Activated CD8-positive, alpha-beta memory T cell treated with anti-CD3 and anti-CD28 coated beads, Interleukin-2, amount 50 U/mL, for 48 hours (primary cell): ENCODE data around the gene CAMSAP1.

Experiments used
- DNase-seq: peaks from one replicate; pipeline ENCODE4 v3.0.0-alpha.2; 2020

CAMSAP1 gene

DNA sequence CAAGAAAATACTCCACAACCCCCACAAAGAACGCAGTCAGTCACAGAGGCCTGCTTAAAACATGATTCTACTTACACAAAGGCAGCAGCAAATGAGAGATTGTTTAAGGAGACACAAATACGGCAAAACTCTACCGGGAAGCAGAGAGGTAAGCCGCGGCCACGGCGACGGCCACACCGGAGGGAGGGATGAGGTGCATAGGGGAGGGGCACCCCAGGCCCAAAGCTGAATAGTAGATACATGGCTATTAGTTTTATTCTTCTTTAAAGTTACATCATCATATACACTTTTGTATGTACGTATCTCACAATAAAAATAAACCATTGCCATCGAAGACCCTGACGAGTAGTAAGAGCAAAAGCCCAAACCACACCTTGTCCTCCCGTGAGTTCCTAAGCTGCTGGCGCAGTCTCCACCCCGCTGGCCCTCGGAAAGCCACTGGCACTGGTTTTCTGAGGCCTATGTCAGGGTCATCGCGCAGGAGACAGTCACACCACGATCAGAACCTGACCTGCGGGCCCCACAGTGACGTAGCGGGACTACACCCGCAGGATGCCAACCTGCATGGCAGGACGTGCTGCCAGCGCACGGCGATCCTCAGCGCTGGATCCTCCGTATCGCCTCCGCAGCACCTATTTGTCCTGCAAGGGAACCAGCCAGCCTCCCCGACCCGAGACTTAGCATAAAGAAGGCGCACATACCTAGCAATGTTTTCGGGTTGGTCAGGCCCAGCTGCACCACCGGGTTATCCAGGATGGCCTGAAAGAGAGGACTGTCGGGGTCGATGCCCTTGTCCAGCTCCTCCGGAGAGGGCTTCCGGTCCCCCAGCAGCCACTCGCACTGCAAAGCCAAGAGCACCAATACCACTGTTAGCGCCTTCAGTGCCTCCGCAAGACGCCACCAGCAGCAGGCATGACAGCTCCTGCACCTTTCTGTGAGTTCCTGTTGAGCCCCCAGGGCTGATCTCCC lies 30.5 kb upstream of the CAMSAP1 start:
- no peak for DNase-seq

GRCh38 chr9:135933114-135933513 lies 25.8 kb upstream of the CAMSAP1 start:
- DNase-seq = no peak

GRCh38 chr9:135932656-135933055 lies 25.3 kb upstream of the CAMSAP1 start:
- DNase-seq = no peak

- no peak for DNase-seq
Observed at GRCh38 chr9:135931349-135931820, 24.0 kb upstream of the CAMSAP1 start.

GRCh38 chr9:135930446-135931345 lies 23.4 kb upstream of the CAMSAP1 start:
- DNase-seq = no peak

- DNase-seq = no peak
Observed at GRCh38 chr9:135929656-135930445, 22.5 kb upstream of the CAMSAP1 start.

DNA sequence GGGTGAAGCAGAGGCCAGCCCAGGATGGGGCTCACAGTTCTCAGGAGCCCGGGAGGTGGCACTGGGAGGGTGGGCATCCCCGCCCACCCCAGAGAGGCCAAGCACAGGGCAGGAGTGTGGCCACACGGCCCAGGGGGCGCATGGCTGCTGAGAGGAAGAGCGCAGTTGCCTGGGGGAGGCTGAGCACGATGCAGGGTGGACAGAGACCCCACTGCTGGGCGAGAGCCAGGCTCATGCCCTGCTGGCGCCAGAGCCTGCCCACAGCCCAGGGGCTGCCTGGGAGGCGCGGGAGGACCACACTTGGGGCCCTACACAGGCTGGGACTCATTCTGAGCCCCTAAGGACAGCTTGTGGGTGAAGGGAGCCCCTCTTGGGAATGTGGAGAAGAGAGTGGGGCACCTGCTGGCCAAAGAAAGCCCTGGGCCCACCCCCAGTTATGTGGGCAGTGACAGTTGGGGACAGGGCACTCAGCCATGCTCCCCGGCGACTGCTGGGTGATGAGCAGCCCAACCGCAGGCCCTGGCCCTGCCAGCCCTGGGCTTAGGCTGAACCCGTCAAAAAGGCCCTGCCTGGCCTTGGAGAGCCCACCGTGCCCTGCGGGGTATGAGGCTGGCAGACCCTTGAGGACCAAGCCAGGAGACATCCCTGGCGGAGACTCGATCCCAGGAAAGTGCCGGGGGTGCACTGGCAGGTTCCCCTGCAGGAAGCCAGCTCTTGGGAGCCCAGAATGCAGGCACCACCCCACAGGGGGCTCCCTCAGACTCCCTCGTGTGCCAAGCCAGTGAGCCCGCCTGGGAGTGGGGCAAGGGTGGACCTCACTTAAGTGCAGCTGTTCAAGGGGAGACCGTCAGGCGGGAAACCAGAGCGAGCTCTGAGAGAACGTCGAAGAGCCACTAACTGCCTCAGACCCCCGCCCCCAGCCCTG lies 21.6 kb upstream of the CAMSAP1 start:
- DNase-seq = no peak

DNA sequence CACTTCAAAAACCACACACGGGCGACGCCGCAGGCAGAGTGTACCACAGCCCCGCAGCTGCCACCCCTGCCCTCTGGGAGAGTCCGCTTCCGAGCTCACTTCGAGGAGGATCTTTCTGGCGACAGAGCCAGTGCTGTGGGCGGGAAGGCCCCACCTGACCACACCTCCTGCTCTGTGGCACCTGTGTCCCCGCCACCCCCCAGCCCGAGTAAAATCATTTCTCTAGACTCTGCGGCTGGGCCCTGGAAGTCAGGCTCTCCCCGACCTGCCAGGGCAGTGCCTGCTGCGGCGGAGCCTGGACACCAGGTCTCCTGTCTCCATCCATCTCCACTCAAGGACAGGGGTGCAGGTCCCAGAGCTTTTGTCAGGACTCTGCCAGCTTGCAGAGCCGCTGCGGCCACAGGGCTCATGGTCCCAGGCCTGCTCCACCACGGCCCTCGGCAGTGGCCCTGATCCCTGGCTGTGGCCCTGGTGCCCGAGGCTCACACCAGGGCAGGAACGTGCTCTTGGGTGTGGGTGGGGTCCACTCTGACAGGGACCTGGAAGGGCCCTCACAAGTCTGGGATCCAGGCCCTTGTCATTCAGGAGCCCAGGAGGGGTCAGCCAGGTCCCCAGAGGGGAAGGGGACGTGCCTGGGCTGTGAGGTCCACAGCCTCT lies 20.9 kb upstream of the CAMSAP1 start:
- DNase-seq = no peak

DNA sequence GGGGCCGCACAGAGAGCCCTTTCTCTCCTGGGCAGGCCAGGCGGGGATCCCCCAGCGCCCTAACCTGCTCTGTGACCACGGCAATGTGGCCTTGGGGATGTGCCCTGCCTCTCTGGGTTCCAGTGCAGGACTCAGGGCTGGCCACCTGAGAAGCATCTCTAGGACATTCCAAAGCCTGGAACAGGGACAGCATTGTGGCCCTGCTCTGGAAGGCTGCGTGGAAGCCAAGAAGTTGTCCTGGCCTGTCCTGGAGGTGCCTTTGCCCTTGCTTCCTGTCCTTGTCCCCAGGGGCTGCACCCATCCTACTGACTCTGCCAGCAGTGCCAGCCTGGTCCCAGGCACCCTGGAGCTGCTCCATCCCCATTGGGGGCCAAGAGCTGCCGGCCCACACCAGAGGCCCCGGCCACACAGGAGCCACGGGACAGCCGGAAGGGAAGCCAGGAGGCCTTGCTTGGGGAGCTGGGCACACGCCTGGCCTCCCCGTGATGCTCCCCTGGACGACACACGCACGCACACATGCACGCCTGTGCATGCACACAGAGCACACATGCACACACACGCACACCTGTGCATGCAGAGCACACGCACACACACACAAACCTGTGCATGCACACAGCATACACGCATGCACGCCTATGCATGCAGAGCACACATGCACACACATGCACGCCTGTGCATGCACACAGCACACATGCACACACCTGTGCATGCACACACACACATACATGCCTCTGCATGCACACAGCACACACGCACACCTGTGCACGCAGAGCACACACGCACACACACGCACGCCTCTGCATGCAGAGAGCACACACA lies 20.1 kb upstream of the CAMSAP1 start:
- no peak for DNase-seq

DNA sequence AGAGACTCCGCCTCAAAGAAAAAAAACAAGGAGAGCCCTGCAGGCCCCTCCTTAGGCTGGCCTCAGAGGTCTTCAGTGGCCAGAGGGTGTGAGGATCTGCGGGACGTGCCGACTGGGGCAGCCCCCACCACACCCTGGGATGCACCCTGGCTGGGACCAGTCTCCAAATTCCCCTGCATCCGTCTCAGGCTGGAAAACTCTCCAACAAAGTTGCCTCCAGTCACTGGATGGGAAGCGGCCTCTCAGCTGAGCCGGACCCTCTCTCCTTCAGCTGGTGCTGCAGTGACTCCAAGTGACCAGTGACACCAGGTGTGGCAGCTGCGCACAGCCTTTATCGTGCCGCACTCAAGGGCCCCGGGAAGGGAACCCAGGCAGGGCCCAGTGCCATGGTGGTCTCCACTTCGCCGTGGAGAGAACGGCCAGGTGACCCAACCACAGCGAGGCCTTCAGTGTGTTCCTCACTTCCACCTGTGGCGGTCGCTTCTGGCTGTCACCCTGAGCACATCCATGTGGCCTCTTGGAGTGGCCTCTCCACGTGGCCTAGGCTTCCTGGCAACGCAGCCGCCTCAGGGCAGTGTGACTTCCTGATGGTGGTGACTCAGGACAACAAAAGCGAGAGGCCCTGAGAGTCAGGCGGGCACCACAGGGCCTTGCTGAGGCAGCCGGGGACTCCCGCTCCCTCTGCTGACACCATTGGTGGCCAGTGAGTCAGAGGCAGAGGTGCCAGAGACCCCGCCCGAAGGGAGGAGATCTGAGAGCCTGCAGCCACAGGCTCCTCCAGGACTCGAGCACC lies 19.3 kb upstream of the CAMSAP1 start:
- DNase-seq = peak; percentile 90

- peak; percentile 88 for DNase-seq
Observed at GRCh38 chr9:135925496-135926133, 18.3 kb upstream of the CAMSAP1 start.

DNA sequence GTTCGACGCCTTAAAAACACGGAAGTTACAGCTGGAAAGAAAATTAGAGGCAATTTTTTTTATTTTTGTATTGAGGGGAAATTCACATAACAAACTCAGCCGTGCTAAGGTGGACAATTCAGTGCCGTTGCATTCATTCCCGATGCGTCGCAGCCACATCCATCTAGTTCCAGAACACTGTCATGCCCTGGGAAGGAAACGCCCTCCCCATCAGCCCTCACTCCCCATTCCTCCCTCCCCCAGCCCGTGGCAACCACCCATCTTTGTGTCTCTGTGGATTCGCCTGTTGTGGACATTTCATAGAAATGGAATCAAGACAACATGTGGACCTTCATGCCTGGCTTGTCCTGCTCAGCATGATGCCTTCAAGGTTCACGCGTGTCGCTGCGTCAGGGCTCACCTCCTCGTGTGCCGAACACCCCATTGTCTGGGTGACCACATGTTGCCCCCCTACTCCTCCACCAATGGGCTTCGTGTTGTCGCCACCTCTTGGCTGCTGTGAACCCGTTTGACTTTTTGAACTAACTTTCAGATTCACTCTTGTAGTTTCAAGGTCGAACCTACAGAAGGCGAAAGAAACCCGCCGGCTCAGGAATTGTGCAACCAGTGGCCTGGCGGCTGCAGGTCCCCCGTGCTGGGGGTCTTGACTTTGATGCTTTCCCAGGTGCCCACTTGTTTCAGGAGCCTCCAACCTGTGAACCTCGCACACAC lies 17.4 kb upstream of the CAMSAP1 start:
- DNase-seq = no peak

- DNase-seq = no peak
Observed at GRCh38 chr9:135923508-135923907, 16.2 kb upstream of the CAMSAP1 start.

- DNase-seq = no peak
Observed at GRCh38 chr9:135921749-135922310, 14.5 kb upstream of the CAMSAP1 start.

DNA sequence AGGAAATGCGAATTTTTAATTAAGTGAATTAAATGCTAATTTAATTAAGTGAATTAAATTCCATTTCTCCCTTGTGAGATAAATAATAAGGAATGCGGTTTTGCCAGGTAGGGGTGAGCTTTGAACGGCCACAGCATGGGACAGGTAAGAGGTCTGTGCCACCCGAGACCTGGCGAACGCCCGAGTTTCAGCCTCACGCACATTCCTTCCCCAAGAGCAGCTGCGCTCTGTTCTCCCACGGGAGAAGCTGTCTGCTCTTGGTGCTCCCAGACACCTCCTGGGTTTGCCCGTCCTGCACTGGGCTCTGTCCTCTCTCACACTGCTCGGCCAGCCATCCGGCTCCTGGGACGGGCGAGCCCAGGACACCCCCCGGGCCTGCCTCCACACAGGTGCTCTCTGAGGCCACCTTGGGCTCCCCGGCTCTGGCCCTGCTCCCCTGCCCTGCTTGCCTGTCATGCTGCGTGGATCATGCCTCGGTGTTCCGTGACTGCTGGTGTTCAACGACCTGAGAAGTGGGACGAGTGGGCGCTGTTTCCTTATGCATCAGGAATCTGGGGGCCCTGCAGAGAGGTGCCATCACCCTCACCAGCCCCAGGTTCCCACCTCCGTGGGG lies 13.7 kb upstream of the CAMSAP1 start:
- DNase-seq = no peak

- no peak for DNase-seq
Observed at GRCh38 chr9:135920256-135920930, 13.0 kb upstream of the CAMSAP1 start.
